HG02973 (cell line): Measurements from ENCODE around the gene VPS50.

ENCODE experiments used
- ATAC-seq: cut with Tn5 transposase; IDR thresholded peaks from one replicate; pipeline ENCODE4 v1.9.1; 2021; ENCODE audit warnings: moderate library complexity; ENCODE audit not compliant: unreplicated experiment

The VPS50 gene

GRCh38 chr7:93392984-93393383 lies 160.8 kb downstream of the VPS50 start:
- ATAC-seq, result no peak

DNA sequence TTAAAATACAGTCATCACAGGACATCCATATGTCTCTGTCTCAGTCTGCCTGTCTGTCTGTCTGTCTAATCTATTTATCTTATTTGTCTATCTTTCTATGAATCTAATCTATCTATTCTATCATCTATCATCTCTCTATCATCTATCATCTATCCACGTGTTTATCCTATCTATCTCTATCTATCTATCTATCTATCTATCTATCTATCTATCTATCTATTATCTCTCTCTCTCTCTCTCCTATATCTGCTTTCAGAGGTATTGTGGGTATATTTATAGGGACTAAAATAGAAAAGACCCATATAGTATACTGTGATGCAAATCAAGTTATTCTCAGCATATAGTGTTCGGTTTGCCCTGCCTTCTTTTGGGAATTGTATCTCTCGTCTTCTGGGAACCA lies 167.5 kb downstream of the VPS50 start:
- ATAC-seq, result no peak

- ATAC-seq, result no peak
These were observed 170.8 kb downstream of the VPS50 start for GRCh38 chr7:93402944-93403343.

DNA sequence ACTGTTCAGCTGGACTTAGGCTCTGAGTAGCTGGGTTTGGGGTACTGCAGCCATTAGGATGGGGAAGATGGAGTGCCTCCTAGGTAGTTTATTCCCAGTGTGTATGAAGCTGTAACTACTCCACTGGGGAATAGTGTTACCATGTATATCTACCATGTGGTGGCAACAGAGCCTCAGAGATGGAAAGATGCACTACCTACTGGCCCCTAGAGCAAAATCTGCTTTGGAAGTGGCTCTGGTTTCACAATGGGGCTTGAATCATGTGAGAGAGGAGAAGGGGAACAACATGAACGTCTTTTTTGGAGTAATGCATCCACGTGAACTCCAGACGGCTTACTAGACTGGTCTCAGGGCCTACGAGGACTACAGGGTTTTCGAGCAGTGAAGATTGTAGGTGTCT lies 175.1 kb downstream of the VPS50 start:
- no peak for ATAC-seq

DNA sequence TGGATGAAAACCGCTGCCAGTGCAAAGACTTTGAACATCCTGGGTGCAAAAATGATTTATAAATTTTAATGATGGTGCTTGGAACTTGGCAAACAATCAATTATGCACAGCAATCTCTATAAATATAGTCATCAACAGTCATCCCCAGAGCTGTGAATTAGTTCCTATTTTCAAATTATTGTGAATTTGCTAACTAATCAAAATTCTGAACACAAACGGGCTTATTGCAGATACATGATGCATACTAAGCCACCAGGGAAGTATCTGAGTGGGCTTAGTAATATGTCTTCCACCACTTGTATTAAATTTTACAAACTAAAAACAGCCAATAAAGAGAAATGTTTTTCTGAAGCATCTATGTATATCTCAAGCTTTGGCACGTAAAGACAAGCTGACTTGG lies 177.2 kb downstream of the VPS50 start:
- no peak for ATAC-seq
